Epidermal melanocyte (primary cell): ENCODE results near the gene PLCB1.
"Not testable (repeated sequence)": the region's sequence is repeated elsewhere in the genome, so short reads cannot be mapped to it uniquely, and the experiment has no call there.

ENCODE experiments used
- DNase-seq: peaks from one replicate; pipeline ENCODE4 v3.0.0; 2011; ENCODE audit warnings: low spot score; ENCODE audit not compliant: insufficient read length

PLCB1 gene

GRCh38 chr20:8366303-8366923 lies 234.3 kb downstream of the PLCB1 start:
- no peak for DNase-seq

- DNase-seq, result no peak
Measured at GRCh38 chr20:8367689-8368088, 235.6 kb downstream of the PLCB1 start.

DNA sequence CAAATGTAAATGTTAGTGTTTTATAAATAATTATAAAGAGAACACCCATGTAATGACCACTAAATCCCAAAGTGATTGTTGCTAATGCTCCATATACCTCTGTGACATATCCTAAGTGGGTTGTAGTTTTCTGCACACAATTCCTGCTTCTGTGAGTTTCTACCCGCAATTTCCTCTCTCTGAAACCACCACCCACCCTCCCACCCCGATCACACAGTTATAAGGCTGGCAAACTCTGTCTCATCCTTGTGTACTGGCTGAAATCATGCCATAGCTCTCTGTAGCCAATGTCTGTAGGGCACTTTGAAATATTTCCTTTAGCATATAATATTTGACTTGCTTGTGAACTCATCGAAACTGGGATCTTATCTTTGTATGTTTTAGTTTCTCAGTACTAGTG lies 236.6 kb downstream of the PLCB1 start:
- DNase-seq, result no peak

GRCh38 chr20:8369311-8369710 lies 237.2 kb downstream of the PLCB1 start:
- no peak for DNase-seq

DNA sequence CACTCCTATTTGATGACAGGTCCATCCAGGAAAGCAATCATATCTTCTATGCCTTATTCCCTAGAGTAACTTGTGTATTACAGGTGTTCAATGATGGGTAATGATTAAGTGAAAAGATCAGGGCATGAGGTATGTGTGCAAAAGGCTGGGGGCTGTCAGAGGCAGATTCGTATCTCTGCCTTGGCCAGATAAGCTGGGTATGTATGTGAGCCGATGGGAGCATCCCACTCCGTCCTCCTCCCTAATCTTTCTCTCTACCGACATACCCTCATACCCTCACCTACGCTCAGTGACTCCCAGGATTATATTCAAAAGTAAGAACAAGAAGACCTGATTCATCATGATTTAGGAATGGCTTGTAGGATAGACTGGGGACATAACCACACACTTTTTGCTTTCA lies 238.7 kb downstream of the PLCB1 start:
- DNase-seq, result no peak

GRCh38 chr20:8372824-8373380 lies 240.8 kb downstream of the PLCB1 start:
- DNase-seq, result no peak

GRCh38 chr20:8373579-8373978 lies 241.5 kb downstream of the PLCB1 start:
- no peak for DNase-seq

GRCh38 chr20:8375898-8376297 lies 243.8 kb downstream of the PLCB1 start:
- DNase-seq, result no peak

GRCh38 chr20:8376940-8377339 lies 244.9 kb downstream of the PLCB1 start:
- DNase-seq, result no peak

GRCh38 chr20:8379125-8379524 lies 247.1 kb downstream of the PLCB1 start:
- DNase-seq, result not testable (repeated sequence)

GRCh38 chr20:8385247-8385646 lies 253.2 kb downstream of the PLCB1 start:
- DNase-seq, result no peak

DNA sequence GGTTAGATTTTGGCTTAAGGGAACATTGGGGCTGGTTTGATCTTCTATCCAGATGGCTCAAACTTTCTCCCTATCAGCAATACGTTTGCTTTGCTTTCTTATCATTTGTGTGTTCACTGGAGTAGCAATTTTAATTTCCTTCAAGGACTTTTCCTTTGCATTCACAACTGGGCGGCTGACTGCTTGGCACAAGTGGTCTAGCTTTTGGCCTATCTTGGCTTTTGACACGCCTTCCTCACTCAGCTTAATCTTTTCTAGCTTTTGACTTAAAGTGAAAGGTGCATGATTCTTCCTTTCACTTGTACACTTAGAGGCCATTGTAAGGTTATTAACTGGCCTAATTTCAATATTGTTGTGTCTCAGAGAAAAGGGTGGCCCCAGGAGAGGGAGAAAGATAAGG lies 254.9 kb downstream of the PLCB1 start:
- DNase-seq, result no peak

DNA sequence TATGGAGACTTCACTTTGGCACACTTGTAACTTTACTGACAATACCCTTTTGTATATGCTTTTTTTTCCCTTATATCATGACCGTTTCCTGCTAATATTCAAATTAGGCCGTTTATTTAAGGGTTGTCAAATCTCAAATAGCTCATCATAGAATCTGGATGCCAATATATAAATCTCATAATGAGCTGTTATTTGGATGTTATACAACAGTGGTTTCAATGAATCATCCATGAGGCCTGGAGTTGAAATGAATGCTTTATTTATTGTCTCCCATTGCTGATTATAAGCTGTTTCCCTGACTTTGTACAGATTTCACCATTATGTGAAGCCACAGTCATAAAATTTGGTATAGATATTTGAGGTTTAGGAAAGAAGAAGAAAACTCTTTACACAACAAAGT lies 256.1 kb downstream of the PLCB1 start:
- DNase-seq, result no peak

DNA sequence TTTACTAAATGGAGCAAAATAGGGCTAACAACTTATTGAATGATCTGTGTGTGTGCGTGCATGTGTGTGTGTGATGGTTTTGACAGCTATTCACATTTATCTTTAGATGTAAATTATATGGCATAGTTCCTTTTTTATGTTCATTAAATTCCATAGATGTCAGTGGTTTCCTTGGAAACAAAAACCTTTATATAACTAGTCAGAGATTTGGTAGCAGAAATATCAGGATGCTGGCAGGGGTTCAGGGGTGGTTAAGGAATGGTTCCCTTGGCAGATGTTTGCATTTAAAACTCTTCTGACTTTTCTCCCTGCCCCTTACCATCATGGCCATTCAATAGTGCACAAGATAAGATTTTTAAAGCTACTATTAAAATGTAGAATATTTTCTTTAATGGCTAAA lies 256.6 kb downstream of the PLCB1 start:
- no peak for DNase-seq

- no peak for DNase-seq
Measured at GRCh38 chr20:8389381-8390036, 257.4 kb downstream of the PLCB1 start.

DNA sequence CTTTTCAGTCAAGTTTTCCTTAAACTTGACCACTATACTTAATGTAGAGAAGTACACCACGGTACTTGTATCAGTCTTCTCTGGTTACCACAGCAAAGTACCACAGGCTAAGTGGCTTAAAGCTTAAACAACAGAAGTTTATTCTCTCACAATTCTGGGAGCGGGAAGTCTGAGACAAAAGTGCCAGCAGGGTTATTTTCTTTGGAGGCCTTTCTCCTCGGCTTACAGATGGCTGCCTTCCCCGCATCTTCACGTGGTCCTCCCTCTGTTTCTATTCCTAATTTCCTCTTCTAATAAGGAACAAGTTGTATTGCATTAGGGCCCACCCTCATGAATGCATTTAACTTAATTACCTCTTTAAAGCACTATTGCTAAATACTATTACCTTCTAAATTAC lies 258.0 kb downstream of the PLCB1 start:
- DNase-seq, result no peak

- DNase-seq, result no peak
Measured at GRCh38 chr20:8390500-8390899, 258.4 kb downstream of the PLCB1 start.

DNA sequence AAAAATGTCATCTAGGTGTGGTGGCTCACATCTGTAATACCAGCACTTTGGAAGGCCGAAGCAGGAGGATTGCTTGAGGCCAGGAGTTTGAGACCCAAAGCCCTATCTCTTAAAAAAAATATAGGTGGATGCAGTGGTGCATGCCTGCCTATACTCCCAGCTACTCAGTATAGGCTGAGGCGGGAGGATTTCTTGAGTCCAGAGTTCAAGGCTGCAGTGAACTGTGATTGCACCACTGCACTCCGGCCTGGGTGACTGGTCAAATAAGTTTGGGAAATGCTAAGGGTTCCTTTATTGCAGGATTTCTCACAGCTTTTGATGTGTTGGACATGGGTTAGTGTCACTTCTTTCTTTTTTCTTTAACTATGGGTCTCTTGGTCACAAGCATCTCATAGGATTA lies 261.3 kb downstream of the PLCB1 start:
- DNase-seq, result no peak

DNA sequence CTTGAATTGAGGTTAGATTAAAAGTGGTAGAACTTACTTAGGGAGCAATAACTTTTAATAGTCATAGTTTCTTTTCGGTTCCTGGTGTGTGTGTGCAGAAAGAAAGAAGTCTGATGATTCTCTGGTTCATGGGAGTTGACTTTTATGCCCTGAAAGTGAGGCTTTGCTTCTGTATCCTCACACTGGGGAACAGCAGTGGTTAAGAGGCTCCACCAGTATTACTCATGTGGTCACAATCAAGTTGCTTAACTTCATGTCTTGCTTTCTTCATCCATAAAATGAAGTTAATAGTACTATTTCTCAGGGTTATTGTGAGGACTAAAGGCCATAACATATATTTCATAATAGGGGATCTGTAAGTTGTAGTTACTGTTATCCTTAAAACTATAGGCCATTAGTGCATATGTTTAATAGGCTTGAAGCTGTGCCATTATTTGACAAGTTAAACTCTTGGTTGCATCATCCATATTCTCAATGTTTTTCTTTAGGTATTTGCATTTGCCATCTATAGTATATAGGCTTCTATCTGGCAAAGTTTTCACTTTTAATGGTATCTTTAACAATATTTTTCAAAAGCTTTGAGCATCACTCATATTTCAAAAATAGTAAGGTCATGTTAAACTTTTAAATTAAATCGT lies 262.4 kb downstream of the PLCB1 start:
- DNase-seq, result no peak

DNA sequence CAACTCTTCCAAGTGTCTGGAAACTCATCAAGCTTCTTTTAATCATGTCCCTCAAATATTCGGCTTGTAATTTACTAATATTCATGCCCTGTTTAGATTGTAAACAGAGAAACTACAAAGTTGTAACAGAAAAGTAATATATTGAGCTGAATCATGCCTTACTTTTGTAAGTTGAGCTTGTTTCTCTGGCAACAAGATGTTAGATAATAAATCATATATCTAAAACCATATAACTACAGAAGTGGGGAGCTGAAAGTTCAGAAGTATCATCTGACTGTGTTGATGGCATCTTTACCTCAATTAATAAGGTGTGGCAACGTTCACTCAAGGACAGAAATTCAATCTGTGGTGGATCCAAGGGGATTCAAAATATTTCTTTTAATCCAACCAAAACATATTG lies 263.9 kb downstream of the PLCB1 start:
- no peak for DNase-seq

- no peak for DNase-seq
Measured at GRCh38 chr20:8398263-8399051, 266.4 kb downstream of the PLCB1 start.

DNA sequence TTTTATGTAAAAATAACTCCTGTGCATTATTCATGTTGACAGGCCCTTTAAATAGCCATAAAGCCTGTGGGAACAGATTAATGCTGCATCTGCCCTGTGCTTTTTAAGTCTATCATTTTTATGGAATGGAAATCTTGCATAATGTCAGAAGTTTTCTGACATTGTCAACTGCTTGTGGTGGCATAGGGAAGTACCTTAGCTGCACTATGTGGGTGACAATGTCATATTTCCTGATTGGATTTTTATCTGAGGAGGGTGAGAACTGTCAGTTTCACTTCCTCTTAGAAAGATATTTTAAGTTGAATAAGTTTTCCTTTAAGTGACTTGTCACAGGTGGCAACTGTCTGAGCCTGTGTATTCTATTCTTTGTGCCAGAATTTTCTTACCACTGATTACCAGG lies 267.9 kb downstream of the PLCB1 start:
- no peak for DNase-seq
